Natural killer cell treated with Interleukin-12 subunit alpha and Interleukin-12 subunit beta and Interleukin-15 and Interleukin-18, amount 100 ng/mL, for 72 hours (primary cell): Measurements from ENCODE around the gene ARL16. TPM values are rescaled to one million over a fixed set of nuclear protein-coding genes. Genes with fewer than 3 reads are reported as not detected.
A peak's percentile ranks its signal among the peaks of the same experiment; 100 is the strongest.

Source experiments
- ATAC-seq, 2 donors: fragments of 150-1000 bp; cut with Tn5 transposase in 1 of 2; sonication (Bioruptor Pico), chemical (Tn5 transposase) in 1 of 2; 2 replicates each; pipeline ENCODE4 v1.10.0; 2021
- DNase-seq: peaks from one replicate; pipeline ENCODE4 v3.0.0; 2022; ENCODE audit warnings: low spot score
- H3K27ac Mint-ChIP-seq, 2 donors: 1 replicate in 1 of 2; 2 replicates in 1 of 2; pipeline ENCODE4 v1.8.0; 2022; ENCODE audit warnings: mixed read lengths in 2 of 2, mild to moderate bottlenecking in 1 of 2, moderate library complexity in 1 of 2
- H3K27me3 Mint-ChIP-seq, 2 donors: 1 replicate in 1 of 2; 2 replicates in 1 of 2; pipeline ENCODE4 v1.8.0; 2022; ENCODE audit warnings: mixed read lengths in 2 of 2
- H3K36me3 Mint-ChIP-seq: one replicate; pipeline ENCODE4 v1.8.0; 2022; ENCODE audit warnings: mixed read lengths
- H3K4me1 Mint-ChIP-seq, 2 donors: 1 replicate in 1 of 2; 2 replicates in 1 of 2; pipeline ENCODE4 v1.8.0; 2022; ENCODE audit warnings: low read depth in 2 of 2, mixed read lengths in 2 of 2, mild to moderate bottlenecking in 1 of 2
- H3K4me3 Mint-ChIP-seq: one replicate; pipeline ENCODE4 v1.8.0; 2022; ENCODE audit warnings: mixed read lengths
- H3K9me3 Mint-ChIP-seq: 2 replicates; pipeline ENCODE4 v1.8.0; 2022; ENCODE audit warnings: mixed read lengths
- total RNA-seq, 2 donors: library from RNA; stranded (reverse); gene quantifications; one replicate each; pipeline ENCODE4 v1.2.3, GENCODE V29; 2022

The ARL16 gene
- total RNA-seq, 2 donors from 2014 or later, result 35.5 to 54.7 TPM

GRCh38 chr17:81660441-81660840 lies 23.2 kb downstream of the ARL16 start:
- H3K4me1 Mint-ChIP-seq, result peaks cover 4% of the 10 kb centered on the region in 2 donors
- no peaks in the 10 kb centered on the region for H3K9me3 Mint-ChIP-seq
- DNase-seq (no peak), ATAC-seq (no peak)
- no peaks in the 10 kb centered on the region for H3K36me3 Mint-ChIP-seq
- no peak overlapping the region for H3K4me3 Mint-ChIP-seq
- no peak overlapping the region for H3K27ac Mint-ChIP-seq
- no peaks in the 10 kb centered on the region for H3K27me3 Mint-ChIP-seq

GRCh38 chr17:81659038-81659437 lies 24.6 kb downstream of the ARL16 start:
- ATAC-seq (no peak), DNase-seq (peak; percentile 8)
- H3K4me1 Mint-ChIP-seq, result no peaks in the 10 kb centered on the region
- no peaks in the 10 kb centered on the region for H3K9me3 Mint-ChIP-seq
- H3K36me3 Mint-ChIP-seq, result no peaks in the 10 kb centered on the region
- H3K4me3 Mint-ChIP-seq, result no peak overlapping the region
- no peaks in the 10 kb centered on the region for H3K27me3 Mint-ChIP-seq
- H3K27ac Mint-ChIP-seq, result no peak overlapping the region

GRCh38 chr17:81656835-81657234 lies 26.8 kb downstream of the ARL16 start:
- no peak overlapping the region for H3K27ac Mint-ChIP-seq

GRCh38 chr17:81656118-81656743 lies 27.4 kb downstream of the ARL16 start, which contains the start of gene PDE6G:
TSS of gene PDE6G (minus strand) at chr17:81656542. CDS start at chr17:81653305, 3,237 bp downstream.
- H3K4me3 Mint-ChIP-seq, result no peak within 1 kb of the TSS
- H3K4me1 Mint-ChIP-seq, result peaks cover 0 to 9% of the 10 kb centered on the region in 2 donors
- no peak for ATAC-seq
- no peaks in the 10 kb centered on the region for H3K27me3 Mint-ChIP-seq
- H3K9me3 Mint-ChIP-seq, result no peaks in the 10 kb centered on the region
- H3K36me3 Mint-ChIP-seq, result no peaks in the 10 kb centered on the region
- no peak within 1 kb of the TSS for H3K27ac Mint-ChIP-seq
- DNase-seq, result no peak

More at GRCh38 chr17:81656835-81657234, 26.8 kb downstream of the ARL16 start:
- Mint-ChIP-seq H3K4me1 (peaks cover 0 to 9% of the 10 kb centered on the region in 2 donors), H3K36me3 (no peaks in the 10 kb centered on the region), H3K27me3 (no peaks in the 10 kb centered on the region), H3K4me3 (no peak overlapping the region), H3K9me3 (no peaks in the 10 kb centered on the region)
- peak; percentile 44 for DNase-seq
- no peak for ATAC-seq

DNA sequence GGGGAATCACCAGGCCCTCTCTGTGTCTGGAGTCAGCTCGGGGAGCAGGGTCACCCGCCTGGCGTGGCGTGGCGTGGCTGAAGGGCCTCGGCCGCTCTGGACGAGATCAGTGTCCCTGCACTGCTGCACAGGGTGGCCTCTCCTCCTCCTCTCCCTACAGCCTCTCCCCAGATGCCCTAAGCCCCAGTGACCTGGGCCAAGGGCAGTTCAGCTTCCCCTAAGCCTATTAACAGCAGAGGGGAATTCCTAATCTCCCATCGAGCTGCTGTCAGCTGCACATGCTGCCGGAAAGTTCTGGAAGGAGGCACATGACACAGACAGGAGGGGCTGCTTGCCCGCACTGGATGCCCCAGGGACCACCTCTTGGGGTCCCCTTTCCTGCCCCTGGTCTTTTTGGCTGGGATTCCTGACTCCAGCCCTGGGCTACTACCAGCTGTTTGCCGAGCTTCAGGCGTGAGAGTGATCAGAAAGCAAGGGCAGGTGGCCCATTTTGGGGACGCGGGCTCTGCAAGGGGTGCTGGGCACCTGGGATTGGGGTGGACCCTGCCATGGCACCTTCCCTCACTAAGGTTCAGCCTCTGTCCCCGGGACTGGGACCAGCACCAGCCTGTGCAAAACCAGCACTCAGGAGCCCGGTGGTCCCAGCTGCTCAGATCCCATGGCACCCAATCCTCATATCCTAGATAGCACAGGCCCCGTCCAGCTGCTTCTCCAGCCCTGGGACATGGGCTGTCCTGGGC lies 28.0 kb downstream of the ARL16 start:
- DNase-seq (no peak), ATAC-seq (no peak)
- Mint-ChIP-seq H3K27me3 (no peaks in the 10 kb centered on the region), H3K36me3 (no peaks in the 10 kb centered on the region), H3K9me3 (no peaks in the 10 kb centered on the region), H3K4me1 (peaks cover 0 to 9% of the 10 kb centered on the region in 2 donors), H3K4me3 (no peak overlapping the region), H3K27ac (no peak overlapping the region)

DNA sequence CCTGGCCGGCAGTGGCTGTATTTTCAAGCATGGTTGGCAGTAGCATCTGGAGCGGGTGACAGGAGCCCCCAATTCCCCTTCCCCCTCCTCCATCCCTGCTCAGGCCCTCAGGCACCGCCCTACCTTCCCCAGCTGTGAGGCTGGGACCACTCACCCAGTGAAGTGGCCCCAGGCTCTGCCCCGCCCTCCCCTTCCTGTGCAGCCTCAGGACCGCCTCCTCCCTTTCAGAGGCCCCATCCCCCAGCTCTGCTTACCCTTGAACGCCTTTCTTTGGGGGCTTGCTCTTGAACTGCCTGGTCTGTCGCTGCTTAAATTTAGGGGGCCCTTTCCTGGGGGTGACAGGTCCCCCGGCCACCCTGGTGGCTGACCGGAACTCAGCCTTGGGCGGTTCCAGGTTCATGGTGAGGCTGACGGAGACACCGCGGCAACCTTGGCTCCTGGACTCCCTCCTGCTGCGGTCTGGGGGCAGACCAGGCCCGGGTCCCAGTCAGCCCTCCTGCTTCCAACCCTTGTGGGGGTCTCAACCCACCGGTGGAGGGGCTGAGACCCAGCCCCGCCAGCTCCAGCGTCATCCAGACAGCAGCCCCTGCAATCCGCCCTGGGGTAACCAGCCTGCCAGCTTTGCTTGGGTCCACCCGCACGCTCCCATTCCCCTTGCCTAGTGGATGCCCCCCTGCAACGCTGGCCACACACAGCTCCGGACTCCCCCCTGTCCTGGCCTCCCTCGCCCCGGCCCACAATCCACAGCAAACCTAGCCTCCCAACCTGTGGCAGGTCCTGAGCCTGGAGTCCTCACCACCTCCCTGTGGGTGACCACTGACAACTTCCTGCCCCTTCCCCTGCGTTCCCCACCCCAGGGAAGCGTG lies 30.5 kb downstream of the ARL16 start:
- Mint-ChIP-seq H3K9me3 (no peaks in the 10 kb centered on the region), H3K27me3 (peaks cover 0 to 6% of the 10 kb centered on the region in 2 donors), H3K27ac (peak overlapping the region; percentile 46 to 86), H3K4me1 (peaks cover 0 to 9% of the 10 kb centered on the region in 2 donors), H3K36me3 (no peaks in the 10 kb centered on the region), H3K4me3 (peak overlapping the region; percentile 86)
- ATAC-seq (peak; percentile 64 to 66), DNase-seq (no peak)

DNA sequence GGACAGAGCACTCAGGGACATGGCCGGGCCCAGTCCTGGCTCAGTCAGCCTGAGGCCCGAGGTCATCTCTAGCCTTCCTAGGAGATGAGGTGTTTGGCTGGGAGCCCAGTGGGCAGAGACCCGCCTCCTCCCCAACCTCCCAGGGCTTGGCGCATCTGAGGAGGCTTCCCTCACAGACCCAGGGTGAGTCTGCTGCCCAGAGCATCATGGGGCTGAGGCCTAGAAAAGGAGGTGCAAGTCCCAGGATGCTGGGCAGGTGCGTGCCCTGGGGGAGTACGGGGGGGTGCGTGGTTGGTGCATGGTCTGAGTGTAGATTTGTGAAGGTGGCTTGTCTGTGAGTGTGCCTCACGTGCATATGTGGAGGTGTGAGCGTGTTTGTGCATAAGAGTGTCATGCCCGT lies 31.9 kb downstream of the ARL16 start:
- DNase-seq, result no peak
- Mint-ChIP-seq H3K36me3 (no peaks in the 10 kb centered on the region), H3K27me3 (peaks cover 0 to 10% of the 10 kb centered on the region in 2 donors), H3K27ac (no peak overlapping the region), H3K4me3 (peak overlapping the region; percentile 36), H3K4me1 (peaks cover 0 to 9% of the 10 kb centered on the region in 2 donors), H3K9me3 (no peaks in the 10 kb centered on the region)
- no peak for ATAC-seq

DNA sequence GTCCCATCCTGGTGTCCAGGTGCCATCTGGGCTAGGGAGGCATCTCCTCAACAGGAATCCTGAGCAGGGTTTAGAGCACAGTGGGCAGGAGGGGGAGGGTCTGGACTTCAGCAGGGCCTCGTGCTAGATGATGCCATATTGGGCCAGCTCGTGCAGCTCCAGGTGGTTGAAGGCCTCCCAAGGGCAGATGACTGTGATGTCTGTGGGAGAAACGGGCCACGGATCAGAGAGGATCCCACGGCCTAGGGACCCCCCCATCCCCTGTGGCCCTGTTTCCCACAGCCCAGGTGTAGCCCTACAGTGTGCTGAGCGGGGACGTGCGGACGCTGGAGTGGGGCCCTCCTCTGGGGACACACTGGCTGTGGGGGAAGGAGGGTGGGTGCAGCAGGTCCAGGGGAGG lies 32.6 kb downstream of the ARL16 start:
- Mint-ChIP-seq H3K36me3 (no peaks in the 10 kb centered on the region), H3K27me3 (peaks cover 0 to 10% of the 10 kb centered on the region in 2 donors), H3K9me3 (no peaks in the 10 kb centered on the region), H3K4me3 (no peak overlapping the region), H3K27ac (no peak overlapping the region), H3K4me1 (peaks cover 0 to 9% of the 10 kb centered on the region in 2 donors)
- ATAC-seq (no peak), DNase-seq (no peak)

- ATAC-seq (no peak), DNase-seq (no peak)
- no peak overlapping the region for H3K4me3 Mint-ChIP-seq
- no peaks in the 10 kb centered on the region for H3K9me3 Mint-ChIP-seq
- no peaks in the 10 kb centered on the region for H3K36me3 Mint-ChIP-seq
- no peak overlapping the region for H3K27ac Mint-ChIP-seq
- peaks cover 0 to 7% of the 10 kb centered on the region in 2 donors for H3K4me1 Mint-ChIP-seq
- H3K27me3 Mint-ChIP-seq, result peaks cover 0 to 10% of the 10 kb centered on the region in 2 donors
These were observed 34.9 kb downstream of the ARL16 start for GRCh38 chr17:81648707-81649085.

GRCh38 chr17:81648013-81648706 lies 35.4 kb downstream of the ARL16 start:
- no peak overlapping the region for H3K4me3 Mint-ChIP-seq
- peaks cover 0 to 10% of the 10 kb centered on the region in 2 donors for H3K27me3 Mint-ChIP-seq
- DNase-seq (no peak), ATAC-seq (no peak)
- peaks cover 0 to 2% of the 10 kb centered on the region in 2 donors for H3K4me1 Mint-ChIP-seq
- no peaks in the 10 kb centered on the region for H3K9me3 Mint-ChIP-seq
- no peaks in the 10 kb centered on the region for H3K36me3 Mint-ChIP-seq
- H3K27ac Mint-ChIP-seq, result no peak overlapping the region

GRCh38 chr17:81647640-81648012 lies 36.0 kb downstream of the ARL16 start:
- no peak for ATAC-seq
- H3K27me3 Mint-ChIP-seq, result peaks cover 0 to 10% of the 10 kb centered on the region in 2 donors
- H3K27ac Mint-ChIP-seq, result no peak overlapping the region
- no peaks in the 10 kb centered on the region for H3K4me1 Mint-ChIP-seq
- no peaks in the 10 kb centered on the region for H3K36me3 Mint-ChIP-seq
- no peak for DNase-seq
- H3K4me3 Mint-ChIP-seq, result no peak overlapping the region
- no peaks in the 10 kb centered on the region for H3K9me3 Mint-ChIP-seq

DNA sequence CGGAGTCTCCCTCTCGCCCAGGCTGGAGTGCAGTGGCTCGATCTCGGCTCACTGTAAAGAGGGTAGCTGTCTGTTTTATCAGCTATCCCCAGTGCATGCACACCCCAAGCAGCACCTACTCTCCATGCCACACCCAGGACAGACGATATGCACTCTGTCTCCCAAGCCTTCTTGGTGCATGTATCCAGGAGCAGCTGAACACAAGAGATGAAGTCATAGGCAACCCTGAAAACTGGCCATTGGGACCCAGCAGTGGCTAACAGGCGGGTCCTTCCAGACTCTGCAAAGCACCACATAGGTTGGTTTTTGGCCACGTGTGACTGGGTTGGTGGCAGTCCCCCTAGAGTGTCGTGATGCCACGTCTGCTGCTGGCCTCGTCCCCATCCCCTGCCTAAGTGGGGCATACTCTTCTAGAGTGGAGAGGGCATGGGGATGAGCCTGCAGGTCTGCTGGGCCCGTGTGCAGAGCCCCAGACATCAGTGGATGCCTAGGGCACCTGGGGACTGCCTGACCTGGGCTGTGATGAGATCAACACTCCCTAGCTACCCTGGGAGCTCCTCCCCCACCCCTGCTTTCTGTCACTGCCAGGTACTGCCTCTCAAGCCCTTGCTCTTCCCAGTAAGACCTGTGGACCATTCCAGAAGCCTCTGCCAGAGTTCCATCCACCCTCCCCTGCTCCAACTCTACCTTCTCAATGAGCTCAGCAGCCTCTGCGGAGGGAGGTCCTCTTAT lies 36.6 kb downstream of the ARL16 start:
- no peak for DNase-seq
- no peak for ATAC-seq
- Mint-ChIP-seq H3K27me3 (peaks cover 0 to 10% of the 10 kb centered on the region in 2 donors), H3K36me3 (no peaks in the 10 kb centered on the region), H3K9me3 (no peaks in the 10 kb centered on the region), H3K4me3 (no peak overlapping the region), H3K27ac (no peak overlapping the region), H3K4me1 (no peaks in the 10 kb centered on the region)
